HTERT RPE-1 (cell line): Measurements from ENCODE around the gene ASB9.
"Not testable (repeated sequence)": the region's sequence is repeated elsewhere in the genome, so short reads cannot be mapped to it uniquely, and the experiment has no call there.

Source experiments
- in situ Hi-C: fragments of 300-500 bp; cut with MboI; formaldehyde crosslinking; loops from 4 replicates; pipeline ENCODE4 v1.14.3; 2020; ENCODE audit warnings: low sequenced_read_pairs

Gene ASB9

GRCh38 chrX:15242899-15243555, 26.9 kb downstream of the ASB9 start:
- in situ Hi-C loops: no loop called here

- in situ Hi-C loops: no loop called here
These were observed 28.6 kb downstream of the ASB9 start for GRCh38 chrX:15241301-15241700.

GRCh38 chrX:15240414-15240813, 29.5 kb downstream of the ASB9 start:
- in situ Hi-C loops: no loop called here

- in situ Hi-C loops: no loop called here
These were observed 33.7 kb downstream of the ASB9 start for GRCh38 chrX:15236146-15236545.

DNA sequence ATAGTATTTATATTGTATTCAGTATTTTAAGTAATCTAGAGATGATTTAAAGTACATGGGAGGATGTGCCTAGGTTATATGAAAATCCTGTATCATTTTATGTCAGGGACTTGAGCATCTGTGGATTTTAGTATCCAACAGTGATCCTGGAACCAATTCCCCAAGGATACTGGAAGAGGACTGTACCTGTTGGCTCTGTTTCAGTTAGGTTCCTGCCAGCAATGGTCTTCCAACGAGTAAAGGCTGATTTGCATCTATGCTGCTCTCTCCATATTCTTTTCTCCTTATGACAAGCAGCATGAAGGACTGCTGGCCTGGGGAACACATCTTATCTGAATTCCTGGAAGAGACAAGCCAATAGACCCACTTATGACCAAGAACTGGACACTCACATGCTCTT, 34.9 kb downstream of the ASB9 start:
- in situ Hi-C loops: no loop called here

DNA sequence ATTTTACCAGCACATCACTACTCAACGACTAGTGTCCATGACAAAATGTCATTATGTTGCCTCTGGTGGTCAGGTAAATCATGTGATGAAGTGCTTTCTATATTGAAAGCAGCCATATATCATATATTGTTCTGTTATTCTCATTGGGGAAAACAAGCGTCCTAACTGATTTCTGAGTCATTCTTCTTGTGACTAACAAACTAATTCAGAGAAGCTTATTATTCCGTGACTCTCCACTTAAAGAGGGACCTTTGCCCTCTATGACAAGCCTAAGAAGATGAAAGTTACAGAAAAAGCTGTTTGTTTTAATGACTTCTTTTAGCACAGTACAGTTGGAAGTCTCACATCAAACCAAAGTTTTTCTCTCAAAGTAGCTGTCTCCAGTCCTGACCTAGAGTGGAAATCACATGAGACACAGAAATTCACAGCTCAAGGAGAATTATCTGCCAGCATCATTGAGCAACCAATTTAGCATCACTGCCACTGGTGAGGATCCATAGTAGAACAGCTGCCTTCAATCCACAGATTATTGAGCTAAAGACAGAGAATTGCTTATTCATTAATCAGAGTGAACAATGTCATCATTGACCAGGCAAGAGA, 36.4 kb downstream of the ASB9 start:
- in situ Hi-C loops: no loop called here

DNA sequence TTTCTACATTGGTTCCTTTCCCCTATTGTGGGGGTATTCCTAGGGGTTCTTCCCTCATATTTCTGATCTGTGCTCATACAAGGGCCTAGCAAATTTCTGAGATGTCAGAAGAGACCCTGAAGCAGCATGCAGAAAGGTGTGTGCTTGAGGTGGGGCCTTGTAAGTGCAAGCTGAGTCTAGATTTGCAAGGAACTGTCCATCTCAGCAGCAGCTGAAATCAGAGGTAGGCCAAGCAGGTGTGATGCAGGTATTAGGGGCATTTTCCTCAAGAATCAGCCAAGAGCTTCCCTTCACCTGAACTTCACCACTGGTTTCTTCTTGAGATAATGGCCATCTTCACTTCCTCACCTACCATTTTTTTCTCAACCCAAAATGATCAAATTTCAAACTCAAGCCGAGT, 45.1 kb downstream of the ASB9 start:
- in situ Hi-C loops: no loop called here

DNA sequence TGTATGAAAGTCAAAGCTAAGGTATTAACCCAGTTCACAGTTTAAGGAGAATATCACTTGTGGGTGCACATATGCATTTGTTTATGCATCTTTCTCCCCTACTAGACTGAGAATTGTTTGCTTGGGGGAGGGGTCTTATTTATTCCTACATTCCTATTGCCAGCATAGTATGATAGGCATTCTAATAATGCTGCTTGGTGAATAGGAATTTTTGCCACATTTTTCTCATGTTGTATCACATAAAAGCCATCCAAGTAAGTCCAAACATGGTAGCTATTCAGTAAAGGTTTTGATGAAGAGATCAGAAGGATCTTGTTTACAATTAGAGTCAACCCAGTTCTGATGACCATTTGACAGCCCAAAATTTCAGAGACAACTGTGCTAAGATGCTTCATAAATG, 48.6 kb downstream of the ASB9 start:
- in situ Hi-C loops: no loop called here

GRCh38 chrX:15217161-15217560, 52.7 kb downstream of the ASB9 start:
- in situ Hi-C loops: no loop called here

- in situ Hi-C loops: no loop called here
These were observed 53.6 kb downstream of the ASB9 start for GRCh38 chrX:15216280-15216679.

DNA sequence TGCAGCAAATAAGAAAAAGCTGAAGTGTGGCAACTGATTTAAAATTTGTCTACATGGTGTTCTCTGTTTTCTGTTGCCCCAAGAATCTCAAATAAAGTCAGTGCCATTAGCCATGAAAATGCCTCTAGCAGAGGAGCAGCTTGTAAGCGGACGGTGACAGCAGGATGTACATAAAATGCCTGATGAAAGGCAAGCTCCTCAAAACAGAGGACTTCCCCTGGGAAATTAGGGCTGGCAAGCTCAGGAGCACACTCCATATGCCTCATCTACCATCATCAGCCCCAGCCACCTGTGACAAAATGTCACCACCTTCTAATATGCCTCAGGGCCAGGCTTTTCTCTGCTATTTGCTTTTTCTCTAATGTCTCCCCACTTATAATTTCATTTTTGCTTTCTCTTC, 54.5 kb downstream of the ASB9 start:
- in situ Hi-C loops: no loop called here

GRCh38 chrX:15214588-15214987, 55.3 kb downstream of the ASB9 start:
- in situ Hi-C loops: no loop called here

- in situ Hi-C loops: no loop called here
These were observed 60.8 kb downstream of the ASB9 start for GRCh38 chrX:15209096-15209495.

DNA sequence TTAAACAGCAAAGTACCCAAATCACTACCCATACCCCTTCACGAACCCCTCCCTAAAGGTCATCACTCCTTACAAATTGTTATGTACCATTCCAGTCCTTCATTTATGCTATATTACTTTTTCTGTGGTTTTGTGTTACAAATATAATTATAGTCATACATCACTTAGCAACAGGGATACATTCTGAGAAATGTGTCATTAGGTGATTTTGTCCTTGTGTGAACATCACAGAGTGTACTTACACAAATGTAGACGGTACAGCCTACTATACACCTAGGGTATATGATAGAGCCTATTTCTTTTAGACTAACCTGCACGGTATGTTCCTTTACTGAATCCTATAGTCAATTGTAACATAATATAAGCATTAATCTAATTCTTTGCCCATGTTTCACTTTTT, 61.9 kb downstream of the ASB9 start:
- in situ Hi-C loops: no loop called here

DNA sequence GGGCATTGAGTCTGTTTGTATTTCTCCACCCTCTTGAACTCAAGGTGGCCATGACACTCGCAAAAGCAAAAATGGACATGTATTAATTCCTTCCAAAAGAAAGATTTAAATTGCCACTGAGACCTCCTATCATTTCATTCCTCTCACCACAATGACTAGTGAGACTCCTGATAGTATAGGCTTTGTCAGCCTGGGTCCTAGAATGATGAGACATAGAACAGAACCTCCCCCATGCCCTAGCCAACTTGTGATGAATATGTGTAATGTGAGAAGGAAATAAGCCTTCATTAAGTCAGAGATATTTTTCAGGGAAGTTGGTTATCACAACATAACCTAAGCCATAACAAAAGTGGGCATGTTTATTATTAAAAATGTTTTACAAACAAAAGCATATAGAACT, 62.5 kb downstream of the ASB9 start:
- in situ Hi-C loops: no loop called here

- in situ Hi-C loops: no loop called here
These were observed 63.6 kb downstream of the ASB9 start for GRCh38 chrX:15206306-15206705.

DNA sequence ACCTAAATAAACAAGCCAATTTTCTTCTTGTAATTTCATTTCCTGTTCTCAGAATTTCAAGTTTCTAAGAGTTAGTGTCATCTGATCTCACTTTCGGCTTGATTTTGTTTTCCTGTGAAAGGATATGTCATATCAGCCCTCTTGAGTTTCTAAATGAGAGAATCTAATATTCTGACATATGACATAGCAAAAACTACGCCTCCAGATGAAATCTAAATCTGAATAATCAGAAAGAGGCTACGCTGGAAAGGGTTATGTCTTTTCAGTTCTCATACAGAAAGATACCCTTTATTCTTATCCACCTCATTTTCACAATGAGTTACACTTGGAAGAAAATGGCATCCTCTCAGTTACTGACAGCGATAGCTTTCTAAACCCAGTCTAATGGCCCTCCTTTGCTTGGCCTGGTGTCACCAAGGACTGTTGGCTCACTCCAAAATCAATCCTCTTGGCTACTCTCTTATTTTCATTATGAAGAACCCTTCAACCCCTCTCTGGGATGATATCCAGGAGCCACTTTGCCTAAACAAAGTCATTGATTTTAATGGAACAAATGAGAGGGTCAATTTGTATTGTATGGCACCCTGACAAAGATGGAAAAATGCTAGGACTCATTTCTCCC, 65.6 kb downstream of the ASB9 start:
- in situ Hi-C loops: no loop called here

DNA sequence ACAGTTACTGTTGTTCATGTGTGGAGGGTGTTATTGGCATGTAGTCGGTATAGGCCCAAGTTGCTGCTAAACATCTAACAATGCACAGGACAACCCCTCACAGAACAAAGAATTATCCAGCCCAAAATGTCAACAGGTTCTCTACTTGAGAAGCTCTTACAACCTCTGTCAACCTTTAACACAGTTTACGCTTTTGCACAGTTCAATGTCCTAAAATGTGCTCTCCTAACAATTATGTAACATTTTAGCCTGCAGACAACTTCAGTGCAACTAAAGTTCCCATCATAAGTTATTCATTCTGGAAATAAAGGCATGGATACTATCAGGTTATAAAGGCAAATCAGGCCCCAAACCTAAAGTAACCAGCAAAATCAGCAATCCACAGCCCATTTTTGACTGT, 66.2 kb downstream of the ASB9 start:
- in situ Hi-C loops: no loop called here

DNA sequence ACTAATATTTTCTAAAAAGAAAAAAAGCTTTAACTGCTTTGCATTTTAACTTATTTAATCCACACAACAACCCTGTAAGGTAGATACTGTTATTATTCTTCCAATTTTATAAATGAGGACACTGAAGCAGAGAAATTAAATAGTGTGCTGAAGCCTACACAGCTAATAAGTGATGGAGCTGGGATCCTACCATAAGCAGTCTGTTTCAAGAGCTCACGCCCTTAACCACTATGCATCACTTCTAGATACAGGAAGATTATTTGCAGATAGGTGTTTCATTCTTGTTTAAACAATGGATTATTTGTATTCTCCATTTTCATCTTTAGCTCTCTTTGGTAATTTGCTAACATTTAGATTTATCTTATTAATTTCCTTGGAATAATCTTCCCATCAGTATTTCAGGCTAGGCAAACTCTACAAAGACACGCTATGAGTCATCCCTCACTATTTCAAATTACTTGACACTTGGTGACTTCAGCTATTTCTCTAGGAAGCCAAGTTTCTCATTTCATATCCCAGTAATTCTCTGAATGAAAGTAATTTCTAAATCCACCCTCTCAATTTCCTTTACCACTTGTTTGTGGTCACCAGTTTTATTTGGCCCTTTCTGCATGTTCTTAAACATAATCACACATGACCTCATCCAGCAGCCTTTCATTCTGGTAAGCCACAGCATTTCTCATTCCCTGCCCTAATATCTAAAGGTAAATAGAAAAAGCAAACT, 67.3 kb downstream of the ASB9 start:
- in situ Hi-C loops: no loop called here

DNA sequence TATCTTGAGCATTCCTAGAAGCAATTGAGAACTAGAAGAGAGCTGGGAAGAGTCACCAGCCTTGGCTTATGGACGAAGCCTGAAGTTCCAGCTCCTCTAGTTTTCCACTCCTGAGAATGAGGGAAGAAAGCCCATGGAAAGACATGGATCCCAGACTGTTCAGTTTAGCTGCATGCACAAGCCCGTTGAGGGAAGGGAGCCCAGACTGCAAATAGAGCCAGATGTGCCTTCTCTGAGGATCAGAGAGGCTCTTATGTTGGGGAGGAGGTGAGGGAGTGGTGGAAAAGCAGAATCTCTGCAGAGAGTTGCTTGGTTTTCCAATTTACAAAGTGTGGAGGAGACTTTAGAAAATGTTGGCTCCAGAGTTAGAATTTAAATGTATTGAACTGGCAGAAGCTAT, 69.0 kb downstream of the ASB9 start:
- in situ Hi-C loops: no loop called here

- in situ Hi-C loops: not testable (repeated sequence)
These were observed 71.2 kb downstream of the ASB9 start for GRCh38 chrX:15198608-15199202.

DNA sequence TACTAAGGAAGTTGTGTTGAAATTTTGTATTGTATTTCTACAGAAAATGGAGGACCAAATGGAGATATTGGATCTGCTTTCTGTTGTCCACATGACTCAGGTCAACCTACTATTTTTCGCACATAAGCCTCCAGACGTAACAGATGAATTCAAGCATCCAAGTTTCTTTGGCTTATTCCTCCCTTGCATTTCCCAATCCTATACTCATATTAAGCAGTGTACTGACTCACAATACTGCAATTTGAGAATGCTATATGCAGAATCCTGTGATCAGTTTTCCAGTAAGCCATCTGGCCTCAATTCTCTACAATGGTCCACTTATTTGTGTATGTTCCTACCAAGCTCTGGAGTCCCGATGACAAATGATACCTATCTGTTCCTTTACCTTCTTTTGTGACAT, 75.7 kb downstream of the ASB9 start:
- in situ Hi-C loops: no loop called here
